Neuronal stem cell (in vitro differentiated cells): ENCODE data around the gene WRAP53.

Experiments
- DNase-seq: peaks from one replicate; pipeline ENCODE4 v3.0.0-alpha.2; 2013; ENCODE audit warnings: low spot score
- H2AFZ ChIP-seq: one replicate; pipeline ENCODE4 v1.6.1; 2013; ENCODE audit warnings: mild to moderate bottlenecking, low read length, inconsistent platforms
- H2AK5ac ChIP-seq: 2 replicates; pipeline ENCODE4 v1.6.1; 2013; ENCODE audit warnings: low read depth, mild to moderate bottlenecking, inconsistent platforms, low read length, moderate library complexity, mixed read lengths
- H2BK120ac ChIP-seq: 2 replicates; pipeline ENCODE4 v1.6.1; 2013; ENCODE audit warnings: low read depth, mild to moderate bottlenecking, inconsistent platforms, low read length, moderate library complexity, mixed read lengths
- H2BK12ac ChIP-seq: one replicate; pipeline ENCODE4 v1.6.1; 2013; ENCODE audit warnings: low read length, inconsistent platforms
- H2BK15ac ChIP-seq: 2 replicates; pipeline ENCODE4 v1.6.1; 2013; ENCODE audit warnings: mild to moderate bottlenecking, low read length, inconsistent platforms, mixed read lengths
- H2BK5ac ChIP-seq: one replicate; pipeline ENCODE4 v1.6.1; 2013; ENCODE audit warnings: inconsistent platforms, mild to moderate bottlenecking, low read length, moderate library complexity
- H3K14ac ChIP-seq: one replicate; pipeline ENCODE4 v1.6.1; 2013; ENCODE audit warnings: low read length, inconsistent platforms
- H3K18ac ChIP-seq: 2 replicates; pipeline ENCODE4 v1.6.1; 2013; ENCODE audit warnings: low read length, inconsistent platforms
- H3K23ac ChIP-seq: 2 replicates; pipeline ENCODE4 v1.6.1; 2013; ENCODE audit warnings: low read depth, mild to moderate bottlenecking, mixed read lengths, low read length, inconsistent platforms; ENCODE audit not compliant: poor library complexity
- H3K27ac ChIP-seq: replicated peaks from 3 replicates; pipeline ENCODE4 v1.5.1; 2013; ENCODE audit warnings: low read length, inconsistent platforms
- H3K27me3 ChIP-seq, 3 experiments: 2 replicates each; pipeline ENCODE4 v1.6.1; 2013; ENCODE audit warnings: low read length in 3 of 3, mild to moderate bottlenecking in 2 of 3, inconsistent platforms in 1 of 3, low read depth in 1 of 3, mixed read lengths in 1 of 3, moderate library complexity in 1 of 3; ENCODE audit not compliant: control insufficient read depth in 3 of 3, insufficient read depth in 3 of 3
- H3K36me3 ChIP-seq, 2 donors: replicated peaks in 1 of 2; 2 replicates each; pipeline ENCODE4 v1.6.1; 2013; ENCODE audit warnings: low read length in 2 of 2; ENCODE audit not compliant: control insufficient read depth in 2 of 2, insufficient read depth in 2 of 2
- H3K4ac ChIP-seq: 2 replicates; pipeline ENCODE4 v1.6.1; 2013; ENCODE audit warnings: inconsistent platforms, mild to moderate bottlenecking, low read length, moderate library complexity
- H3K4me1 ChIP-seq, 2 donors: 1 replicate in 1 of 2; 2 replicates in 1 of 2; pipeline ENCODE4 v1.6.1; 2013; ENCODE audit warnings: low read length in 2 of 2, low read depth in 1 of 2; ENCODE audit not compliant: control insufficient read depth in 2 of 2, insufficient read depth in 1 of 2
- H3K4me2 ChIP-seq: one replicate; pipeline ENCODE4 v1.6.1; 2013; ENCODE audit warnings: mild to moderate bottlenecking, low read length, inconsistent platforms; ENCODE audit not compliant: insufficient read depth, poor library complexity, severe bottlenecking
- H3K4me3 ChIP-seq, 2 donors: 2 replicates each; pipeline ENCODE4 v1.5.1; 2013; ENCODE audit warnings: low read length in 2 of 2, mild to moderate bottlenecking in 2 of 2, inconsistent platforms in 1 of 2, moderate library complexity in 1 of 2
- H3K79me1 ChIP-seq: one replicate; pipeline ENCODE4 v1.6.1; 2013; ENCODE audit warnings: low read depth, mild to moderate bottlenecking, inconsistent platforms, low read length, moderate library complexity
- H3K9ac ChIP-seq: one replicate; pipeline ENCODE4 v1.6.1; 2013; ENCODE audit warnings: mild to moderate bottlenecking, low read depth, low read length, inconsistent platforms; ENCODE audit not compliant: poor library complexity
- H3K9me3 ChIP-seq, 2 donors: replicated peaks in 1 of 2; 2 replicates each; pipeline versions ENCODE3 to v1.6.1; 2013; ENCODE audit warnings: low read length in 2 of 2, mild to moderate bottlenecking in 2 of 2, inconsistent platforms in 1 of 2, low read depth in 1 of 2, mixed read lengths in 1 of 2, moderate library complexity in 1 of 2; ENCODE audit not compliant: control insufficient read depth in 2 of 2, insufficient read depth in 1 of 2
- H4K8ac ChIP-seq: one replicate; pipeline ENCODE4 v1.6.1; 2013; ENCODE audit warnings: low read depth, mild to moderate bottlenecking, inconsistent platforms, low read length, moderate library complexity
- H4K91ac ChIP-seq: one replicate; pipeline ENCODE4 v1.6.1; 2013; ENCODE audit warnings: low read length, low read depth, mild to moderate bottlenecking, inconsistent platforms; ENCODE audit not compliant: poor library complexity
- WGBS, 2 donors: extraction: QIAGEN DNeasy Blood & Tissue Kit; methylation state at CpG; one replicate each; pipeline ENCODE4 v1.1.7; 2013; ENCODE audit warnings: missing lambda C conversion rate in 2 of 2, mixed read lengths in 1 of 2; ENCODE audit not compliant: insufficient read length in 2 of 2, insufficient replicate concordance in 1 of 2; ENCODE audit errors: extremely low coverage in 2 of 2; 5-methylcytosine and 5-hydroxymethylcytosine counted together

WRAP53 gene

GRCh38 chr17:7745748-7746470 is 57.6 kb downstream of the WRAP53 start:
- Histone ChIP-seq H3K4me3 (no peak overlapping the region), H3K18ac (no peak overlapping the region), H3K9ac (no peak overlapping the region), H3K9me3 (no peaks in the 10 kb centered on the region), H3K4me1 (no peaks in the 10 kb centered on the region), H4K91ac (no peak overlapping the region), H3K4me2 (no peak overlapping the region), H2AK5ac (no peak overlapping the region), H3K79me1 (no peaks in the 10 kb centered on the region), H3K23ac (no peak overlapping the region), H2AFZ (no peak overlapping the region), H2BK5ac (no peak overlapping the region), H2BK120ac (no peak overlapping the region), H3K36me3 (no peaks in the 10 kb centered on the region), H4K8ac (no peak overlapping the region), H2BK12ac (no peak overlapping the region), H3K14ac (no peak overlapping the region), H3K27ac (no peak overlapping the region), H3K27me3 (no peaks in the 10 kb centered on the region), H2BK15ac (no peak overlapping the region), H3K4ac (no peak overlapping the region)
- WGBS, 2 donors, result no CpG with 5 or more reads among the region's 7 CpGs
- DNase-seq, result no peak

- Histone ChIP-seq H4K8ac (no peak overlapping the region), H2AFZ (no peak overlapping the region), H3K9ac (no peak overlapping the region), H2BK12ac (no peak overlapping the region), H3K14ac (no peak overlapping the region), H3K23ac (no peak overlapping the region), H3K27ac (no peak overlapping the region), H3K4me1 (no peaks in the 10 kb centered on the region), H3K9me3 (no peaks in the 10 kb centered on the region), H2AK5ac (no peak overlapping the region), H3K4me2 (no peak overlapping the region), H2BK15ac (no peak overlapping the region), H3K36me3 (no peaks in the 10 kb centered on the region), H3K4me3 (no peak overlapping the region), H3K4ac (no peak overlapping the region), H3K18ac (no peak overlapping the region), H2BK120ac (no peak overlapping the region), H4K91ac (no peak overlapping the region), H3K79me1 (no peaks in the 10 kb centered on the region), H2BK5ac (no peak overlapping the region), H3K27me3 (no peaks in the 10 kb centered on the region)
- no CpG with 5 or more reads among the region's 4 CpGs for WGBS, 2 donors
- no peak for DNase-seq
Measured at GRCh38 chr17:7747635-7748071, 59.4 kb downstream of the WRAP53 start.

GRCh38 chr17:7748076-7748775 is 59.9 kb downstream of the WRAP53 start:
- no peaks in the 10 kb centered on the region for H3K36me3 ChIP-seq
- no CpG with 5 or more reads among the region's 10 CpGs for WGBS, 2 donors
- no peak overlapping the region for H2AFZ ChIP-seq
- no peaks in the 10 kb centered on the region for H3K9me3 ChIP-seq
- H3K9ac ChIP-seq, result no peak overlapping the region
- no peak overlapping the region for H3K23ac ChIP-seq
- no peak overlapping the region for H3K4ac ChIP-seq
- no peak overlapping the region for H3K14ac ChIP-seq
- no peak overlapping the region for H2BK12ac ChIP-seq
- no peak overlapping the region for H3K4me2 ChIP-seq
- H3K27me3 ChIP-seq, result no peaks in the 10 kb centered on the region
- no peak overlapping the region for H2BK5ac ChIP-seq
- no peak overlapping the region for H3K18ac ChIP-seq
- H4K8ac ChIP-seq, result no peak overlapping the region
- H2BK120ac ChIP-seq, result no peak overlapping the region
- H3K79me1 ChIP-seq, result no peaks in the 10 kb centered on the region
- H2AK5ac ChIP-seq, result no peak overlapping the region
- no peak overlapping the region for H2BK15ac ChIP-seq
- H3K27ac ChIP-seq, result no peak overlapping the region
- no peak overlapping the region for H3K4me3 ChIP-seq
- no peaks in the 10 kb centered on the region for H3K4me1 ChIP-seq
- no peak for DNase-seq
- H4K91ac ChIP-seq, result no peak overlapping the region

- Histone ChIP-seq H4K91ac (no peak overlapping the region), H2BK5ac (no peak overlapping the region), H3K18ac (no peak overlapping the region), H3K27me3 (peaks cover 0 to 4% (median 0%) of the 10 kb centered on the region in 3 experiments), H2BK15ac (no peak overlapping the region), H3K23ac (no peak overlapping the region), H2AFZ (no peak overlapping the region), H3K4me3 (no peak overlapping the region), H3K9me3 (no peaks in the 10 kb centered on the region), H2BK120ac (no peak overlapping the region), H3K36me3 (no peaks in the 10 kb centered on the region), H3K27ac (no peak overlapping the region), H3K9ac (no peak overlapping the region), H4K8ac (no peak overlapping the region), H3K4me1 (peaks cover 0 to 1% of the 10 kb centered on the region in 2 donors), H3K4me2 (no peak overlapping the region), H3K4ac (no peak overlapping the region), H2AK5ac (no peak overlapping the region), H3K79me1 (no peaks in the 10 kb centered on the region), H3K14ac (no peak overlapping the region), H2BK12ac (no peak overlapping the region)
- DNase-seq, result no peak
- no CpG with 5 or more reads among the region's 4 CpGs for WGBS, 2 donors
Measured at GRCh38 chr17:7750321-7750821, 62.1 kb downstream of the WRAP53 start.
